Measurements from ENCODE around the gene KCTD17. TPM values are rescaled to one million over a fixed set of nuclear protein-coding genes. Genes with fewer than 3 reads are reported as not detected.

Gene KCTD17
- total RNA-seq, 3 donors from 2014 or later = 8.2 to 17.4 (median 11.1) TPM

GRCh38 chr22:37105990-37106389 is 54.4 kb downstream of the KCTD17 start:
- Histone ChIP-seq H3K4me1 (no peaks in the 10 kb centered on the region), H3K9me3 (no peaks in the 10 kb centered on the region), H3K27ac (no peak overlapping the region), H3K4me3 (no peak overlapping the region), H3K27me3 (peaks cover 0 to 8% of the 10 kb centered on the region in 2 donors), H3K36me3 (no peaks in the 10 kb centered on the region)
- DNase-seq (ENCODE audit: low spot score in 2 of 2) = no peak
- intact Hi-C loops (cut with DNase I; ENCODE audit: low total_unique reads) = no loop called here
- TF ChIP-seq POLR2AphosphoS5 (IDR thresholded peaks at IDR 0.05) (no peak), POLR2A (IDR thresholded peaks at IDR 0.05) (no peak), CTCF (IDR thresholded peaks at IDR 0.05) (no peak)

- no peaks in the 10 kb centered on the region for H3K36me3 ChIP-seq
- intact Hi-C loops (cut with DNase I; ENCODE audit: low total_unique reads) = no loop called here
- H3K27me3 ChIP-seq = peaks cover 0 to 8% of the 10 kb centered on the region in 2 donors
- H3K4me1 ChIP-seq = no peaks in the 10 kb centered on the region
- no peak for DNase-seq (ENCODE audit: low spot score in 2 of 2)
- no peak overlapping the region for H3K27ac ChIP-seq
- H3K4me3 ChIP-seq = no peak overlapping the region
- no peaks in the 10 kb centered on the region for H3K9me3 ChIP-seq
- TF ChIP-seq CTCF (IDR thresholded peaks at IDR 0.05) (no peak), POLR2AphosphoS5 (IDR thresholded peaks at IDR 0.05) (no peak), POLR2A (IDR thresholded peaks at IDR 0.05) (no peak)
These were observed 56.5 kb downstream of the KCTD17 start for GRCh38 chr22:37107816-37108621.

- Histone ChIP-seq H3K4me1 (no peaks in the 10 kb centered on the region), H3K9me3 (no peaks in the 10 kb centered on the region), H3K27me3 (peaks cover 0 to 4% of the 10 kb centered on the region in 2 donors), H3K27ac (no peak within 1 kb of the TSS), H3K36me3 (no peaks in the 10 kb centered on the region), H3K4me3 (no peak within 1 kb of the TSS)
- TF ChIP-seq POLR2AphosphoS5 (IDR thresholded peaks at IDR 0.05) (no peak), CTCF (IDR thresholded peaks at IDR 0.05) (no peak), POLR2A (IDR thresholded peaks at IDR 0.05) (no peak)
- intact Hi-C loops (cut with DNase I; ENCODE audit: low total_unique reads) = no loop called here
- no peak for DNase-seq (ENCODE audit: low spot score in 2 of 2)
These were observed 57.8 kb downstream of the KCTD17 start, which contains the start of gene TMPRSS6 for GRCh38 chr22:37109242-37109917. TSS of gene TMPRSS6 (minus strand) at chr22:37109713. CDS start at chr22:37103417, 6,296 bp downstream.

GRCh38 chr22:37111156-37111717 is 59.7 kb downstream of the KCTD17 start:
- H3K27me3 ChIP-seq = peaks cover 0 to 4% of the 10 kb centered on the region in 2 donors
- intact Hi-C loops (cut with DNase I; ENCODE audit: low total_unique reads) = no loop called here
- H3K36me3 ChIP-seq = no peaks in the 10 kb centered on the region

More at GRCh38 chr22:37111156-37111717, 59.7 kb downstream of the KCTD17 start:
- no peaks in the 10 kb centered on the region for H3K4me1 ChIP-seq
- TF ChIP-seq CTCF (IDR thresholded peaks at IDR 0.05) (no peak), POLR2AphosphoS5 (IDR thresholded peaks at IDR 0.05) (no peak), POLR2A (IDR thresholded peaks at IDR 0.05) (no peak)
- no peak overlapping the region for H3K4me3 ChIP-seq
- DNase-seq (ENCODE audit: low spot score in 2 of 2) = no peak
- H3K27ac ChIP-seq = no peak overlapping the region
- no peaks in the 10 kb centered on the region for H3K9me3 ChIP-seq
